Measurements from ENCODE around the gene FAM50B. TPM values are rescaled to one million over a fixed set of nuclear protein-coding genes. Genes with fewer than 3 reads are reported as not detected.

FAM50B gene
- total RNA-seq, 6 experiments from 2014 or later: 3.6 to 11.1 (median 8.5) TPM

DNA sequence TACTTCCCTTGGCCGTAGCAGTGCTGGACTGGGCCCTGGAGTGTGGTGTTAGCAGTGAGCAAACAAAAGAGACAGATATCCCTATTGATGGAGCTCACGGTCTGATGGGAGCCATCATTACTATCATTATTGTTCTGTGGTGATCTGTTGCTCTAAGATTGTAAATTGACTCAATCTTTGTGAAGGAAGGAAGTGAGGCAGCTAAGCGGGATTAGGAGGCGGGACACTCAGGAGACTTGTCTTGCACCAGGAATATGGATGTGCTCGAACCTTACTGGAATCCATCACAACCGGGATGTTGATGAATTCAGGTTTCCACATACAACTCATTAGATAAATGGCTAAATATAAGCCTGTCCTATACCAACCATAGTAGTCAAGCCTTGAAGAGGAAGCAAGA, 25.5 kb upstream of the FAM50B start:
- Histone ChIP-seq H3K4me1 (peaks cover 0 to 21% (median 9%) of the 10 kb centered on the region in 4 donors), H3K9me3 (no peaks in the 10 kb centered on the region), H3K27me3 (no peaks in the 10 kb centered on the region), H3K36me3 (no peaks in the 10 kb centered on the region), H3K27ac (peak overlapping the region in 1 of 3 donors; percentile 7), H3K4me3 (no peak overlapping the region)
- TF ChIP-seq, protein P1, sequence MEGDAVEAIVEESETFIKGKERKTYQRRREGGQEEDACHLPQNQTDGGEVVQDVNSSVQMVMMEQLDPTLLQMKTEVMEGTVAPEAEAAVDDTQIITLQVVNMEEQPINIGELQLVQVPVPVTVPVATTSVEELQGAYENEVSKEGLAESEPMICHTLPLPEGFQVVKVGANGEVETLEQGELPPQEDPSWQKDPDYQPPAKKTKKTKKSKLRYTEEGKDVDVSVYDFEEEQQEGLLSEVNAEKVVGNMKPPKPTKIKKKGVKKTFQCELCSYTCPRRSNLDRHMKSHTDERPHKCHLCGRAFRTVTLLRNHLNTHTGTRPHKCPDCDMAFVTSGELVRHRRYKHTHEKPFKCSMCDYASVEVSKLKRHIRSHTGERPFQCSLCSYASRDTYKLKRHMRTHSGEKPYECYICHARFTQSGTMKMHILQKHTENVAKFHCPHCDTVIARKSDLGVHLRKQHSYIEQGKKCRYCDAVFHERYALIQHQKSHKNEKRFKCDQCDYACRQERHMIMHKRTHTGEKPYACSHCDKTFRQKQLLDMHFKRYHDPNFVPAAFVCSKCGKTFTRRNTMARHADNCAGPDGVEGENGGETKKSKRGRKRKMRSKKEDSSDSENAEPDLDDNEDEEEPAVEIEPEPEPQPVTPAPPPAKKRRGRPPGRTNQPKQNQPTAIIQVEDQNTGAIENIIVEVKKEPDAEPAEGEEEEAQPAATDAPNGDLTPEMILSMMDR (IDR thresholded peaks at IDR 0.05): no peak
- TF ChIP-seq POLR2A (IDR thresholded peaks at IDR 0.05): no peak
- DNase-seq: no peak
- 81% methylated on average over 6 of the region's 6 CpGs for WGBS (ENCODE audit: insufficient coverage, low coverage, low lambda C conversion rate, missing lambda C conversion rate)
- intact Hi-C loops (cut with DNase I): no loop called here
- no peak for ATAC-seq

DNA sequence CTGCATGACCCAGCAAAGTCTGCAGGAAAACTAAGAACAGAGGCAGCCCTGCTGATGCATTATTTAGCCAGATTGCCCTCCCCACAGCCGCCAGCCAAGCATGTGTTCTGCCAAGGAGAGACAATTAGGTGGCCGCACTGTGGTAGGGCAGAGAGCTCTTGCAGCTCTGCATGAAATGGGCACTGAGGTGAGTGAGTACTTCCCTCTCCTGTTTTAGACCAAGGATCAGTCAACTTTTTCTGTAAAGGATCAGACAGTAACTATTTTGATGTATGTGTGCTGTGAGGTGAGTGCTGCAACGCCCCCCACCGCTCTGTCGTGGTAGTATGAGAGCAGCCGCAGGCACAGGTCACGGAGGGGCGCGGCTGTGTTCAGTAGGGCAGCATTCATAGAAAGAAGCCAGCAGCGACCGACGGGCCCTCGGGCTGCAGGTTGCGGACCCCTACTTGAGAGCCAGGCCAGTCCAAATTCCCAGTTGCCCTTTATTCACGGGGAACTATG, 23.8 kb upstream of the FAM50B start:
- 41% methylated on average over 10 of the region's 15 CpGs for WGBS (ENCODE audit: insufficient coverage, low coverage, low lambda C conversion rate, missing lambda C conversion rate)
- ATAC-seq: peak; percentile 36 to 57 (median 39)
- DNase-seq: peak in 2 of 3 donors; percentile 54 to 71

DNA sequence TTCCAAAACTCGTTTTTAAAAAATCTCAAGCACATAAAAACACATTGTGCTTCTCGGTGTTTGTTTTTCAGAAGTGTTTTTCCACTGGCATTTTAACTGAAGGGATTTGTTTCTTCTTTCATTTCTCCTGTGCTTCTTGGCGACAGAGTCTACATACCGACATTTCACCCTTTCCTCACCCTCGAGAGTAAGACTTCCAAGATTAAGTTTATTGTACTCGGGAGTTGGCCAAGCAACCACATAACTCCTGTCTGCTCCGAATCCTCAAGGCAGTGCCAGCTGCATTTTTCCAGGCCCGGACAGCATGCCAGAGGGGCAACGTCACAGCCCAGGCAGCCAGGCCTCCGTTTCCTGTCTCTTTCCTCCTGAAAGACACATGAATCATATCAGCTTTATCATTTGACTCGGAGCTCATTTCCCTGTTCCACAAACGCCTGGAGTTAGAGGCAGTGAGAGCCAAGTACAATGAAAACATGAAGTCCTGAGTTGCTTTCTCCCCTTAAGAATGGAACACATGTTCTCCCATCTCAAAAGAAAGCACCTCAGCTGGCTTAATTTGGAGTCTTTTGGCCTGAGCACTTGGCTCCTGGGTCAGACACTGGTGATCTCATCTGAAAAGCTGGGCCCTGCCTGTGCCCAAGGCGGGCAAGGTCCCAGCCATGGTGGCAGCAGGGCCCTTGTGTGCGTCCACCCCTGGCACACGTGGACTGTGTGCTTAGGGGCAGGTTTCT, 23.2 kb upstream of the FAM50B start:
- WGBS (ENCODE audit: insufficient coverage, low coverage, low lambda C conversion rate, missing lambda C conversion rate): 30% methylated on average over 15 of the region's 15 CpGs
- Histone ChIP-seq H3K27ac (peak overlapping the region; percentile 75 to 95 (median 93)), H3K4me3 (no peak overlapping the region), H3K36me3 (no peaks in the 10 kb centered on the region), H3K27me3 (no peaks in the 10 kb centered on the region), H3K4me1 (peaks cover 0 to 30% (median 11%) of the 10 kb centered on the region in 4 donors), H3K9me3 (no peaks in the 10 kb centered on the region)
- intact Hi-C loops (cut with DNase I): no loop called here
- DNase-seq (peak; percentile 77 to 87 (median 82)), ATAC-seq (peak; percentile 79 to 83 (median 79))
- TF ChIP-seq, protein P1 (IDR thresholded peaks at IDR 0.05): no peak
- peak; percentile 61 for TF ChIP-seq POLR2A (IDR thresholded peaks at IDR 0.05)

More for the DNA sequence above, 23.8 kb upstream of the FAM50B start:
- TF ChIP-seq POLR2A (IDR thresholded peaks at IDR 0.05): no peak
- TF ChIP-seq, protein P1 (IDR thresholded peaks at IDR 0.05): peak in 2 of 4 donors; percentile 10 to 25
- Histone ChIP-seq H3K36me3 (no peaks in the 10 kb centered on the region), H3K9me3 (no peaks in the 10 kb centered on the region), H3K27me3 (no peaks in the 10 kb centered on the region), H3K4me3 (no peak overlapping the region), H3K27ac (peak overlapping the region; percentile 75 to 95 (median 93)), H3K4me1 (peaks cover 0 to 27% (median 11%) of the 10 kb centered on the region in 4 donors)
- intact Hi-C loops (cut with DNase I): no loop called here

DNA sequence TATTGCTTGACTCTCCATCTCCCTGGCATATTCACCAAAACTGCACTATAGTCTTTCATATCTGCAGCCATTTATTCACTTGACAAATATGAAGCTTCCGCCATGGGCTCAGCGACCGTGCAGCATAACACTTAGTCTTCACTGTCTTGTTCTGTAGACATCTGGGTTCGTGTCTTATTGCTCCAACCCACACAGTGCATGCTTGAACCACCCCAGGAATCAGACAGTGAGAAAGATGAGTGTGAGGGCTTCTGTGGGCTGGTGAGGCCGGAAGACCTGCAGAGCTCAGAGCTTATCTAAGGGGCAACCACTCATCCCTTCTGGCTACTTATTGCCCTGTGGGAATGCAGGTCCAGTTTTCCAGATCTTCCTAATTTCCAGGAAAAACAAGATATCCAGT, 19.9 kb upstream of the FAM50B start:
- H3K4me1 ChIP-seq: peaks cover 0 to 24% (median 8%) of the 10 kb centered on the region in 4 donors
- DNase-seq: no peak
- intact Hi-C loops (cut with DNase I): no loop called here
- TF ChIP-seq, protein P1 (IDR thresholded peaks at IDR 0.05): no peak
- TF ChIP-seq POLR2A (IDR thresholded peaks at IDR 0.05): no peak
- H3K27ac ChIP-seq: no peak overlapping the region
- no peaks in the 10 kb centered on the region for H3K27me3 ChIP-seq
- H3K36me3 ChIP-seq: no peaks in the 10 kb centered on the region
- 85% methylated on average over 5 of the region's 5 CpGs for WGBS (ENCODE audit: insufficient coverage, low coverage, low lambda C conversion rate, missing lambda C conversion rate)
- H3K9me3 ChIP-seq: no peaks in the 10 kb centered on the region
- ATAC-seq: no peak
- H3K4me3 ChIP-seq: no peak overlapping the region

Data from right lobe of liver (tissue), 6 donors.